HG02588 (cell line): ENCODE data around the gene C10orf53.
"Not testable (repeated sequence)": the region's sequence is repeated elsewhere in the genome, so short reads cannot be mapped to it uniquely, and the experiment has no call there.

Experiments
- ATAC-seq: cut with Tn5 transposase; IDR thresholded peaks from one replicate; pipeline ENCODE4 v1.9.1; 2021; ENCODE audit warnings: mild to moderate bottlenecking, moderate library complexity; ENCODE audit not compliant: unreplicated experiment

C10orf53 gene

GRCh38 chr10:49686651-49687050 is 7.2 kb downstream of the C10orf53 start:
- no peak for ATAC-seq

- ATAC-seq = no peak
Observed at GRCh38 chr10:49688261-49688846, 8.9 kb downstream of the C10orf53 start.

DNA sequence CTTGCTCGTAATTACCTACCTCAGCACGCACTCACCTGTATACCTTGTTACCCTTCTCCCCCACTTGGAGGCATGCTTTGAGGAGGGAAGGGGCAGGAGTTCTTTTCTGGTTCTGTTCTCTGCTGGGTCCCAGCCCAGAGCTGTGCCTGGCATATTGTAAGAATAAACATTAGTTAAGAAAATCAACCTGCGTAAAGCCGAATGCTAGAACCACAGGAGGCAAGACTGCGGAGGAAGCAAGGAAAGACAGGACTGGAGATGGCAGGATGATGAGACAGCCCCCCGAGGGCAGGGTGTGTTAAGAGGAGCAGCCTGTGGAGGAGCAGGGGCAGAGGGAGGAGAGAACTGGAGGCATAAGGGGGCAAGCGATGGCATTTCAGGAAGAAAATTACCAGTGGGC is 9.5 kb downstream of the C10orf53 start:
- ATAC-seq = no peak

DNA sequence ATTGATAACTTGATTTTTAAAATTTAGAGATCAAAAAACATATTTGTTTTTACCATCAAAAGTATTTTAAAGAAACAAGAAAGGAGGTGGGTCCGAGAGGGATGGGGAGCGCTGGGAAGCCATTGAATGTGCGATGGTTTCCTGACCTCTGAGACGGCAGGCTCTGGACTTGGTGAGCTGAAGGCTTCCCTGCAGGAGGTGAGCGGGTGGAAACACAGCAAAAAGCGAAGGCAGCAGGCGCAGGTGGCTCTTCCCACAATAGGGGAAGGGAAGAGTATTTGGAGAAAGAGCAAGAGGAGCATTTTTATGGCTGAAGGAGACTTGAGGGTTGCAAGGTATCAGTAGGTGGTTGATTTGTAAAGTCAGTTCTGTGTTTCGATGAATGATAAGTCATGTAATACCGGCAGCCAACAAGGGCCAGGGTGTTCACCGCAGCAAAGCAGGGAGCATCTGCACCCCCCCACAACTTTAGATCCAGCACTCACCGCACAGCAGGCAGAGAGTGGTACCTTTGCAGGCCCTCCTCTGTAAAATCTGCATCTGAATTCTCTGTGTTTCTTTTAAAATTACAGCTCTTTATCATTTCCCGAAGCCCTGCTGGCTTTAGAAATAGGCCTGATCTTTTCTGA is 10.5 kb downstream of the C10orf53 start:
- ATAC-seq = no peak

GRCh38 chr10:49690698-49691356 is 11.4 kb downstream of the C10orf53 start:
- ATAC-seq = no peak

GRCh38 chr10:49691588-49691987 is 12.1 kb downstream of the C10orf53 start:
- ATAC-seq = no peak

- no peak for ATAC-seq
Observed at GRCh38 chr10:49694466-49694865, 15.0 kb downstream of the C10orf53 start.

DNA sequence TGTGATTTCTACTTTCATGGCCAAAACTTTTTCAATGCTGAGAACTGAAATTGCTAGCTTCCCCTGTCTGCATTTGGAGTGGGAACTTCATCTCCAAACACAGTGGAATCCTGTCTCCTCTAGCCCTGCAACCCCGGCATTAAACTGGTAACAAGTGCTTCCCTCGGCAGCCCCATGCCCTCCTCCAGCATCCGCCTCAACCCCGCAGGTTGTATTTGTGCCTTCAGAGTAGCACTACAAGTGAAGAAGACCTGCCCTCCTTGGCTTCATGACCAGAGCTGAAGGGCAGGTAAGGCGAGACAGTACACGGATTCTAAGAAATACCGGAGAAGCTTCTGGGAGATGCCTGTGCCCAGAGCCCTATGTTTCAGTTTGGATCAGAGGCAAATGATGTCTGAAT is 16.9 kb downstream of the C10orf53 start:
- ATAC-seq = no peak

DNA sequence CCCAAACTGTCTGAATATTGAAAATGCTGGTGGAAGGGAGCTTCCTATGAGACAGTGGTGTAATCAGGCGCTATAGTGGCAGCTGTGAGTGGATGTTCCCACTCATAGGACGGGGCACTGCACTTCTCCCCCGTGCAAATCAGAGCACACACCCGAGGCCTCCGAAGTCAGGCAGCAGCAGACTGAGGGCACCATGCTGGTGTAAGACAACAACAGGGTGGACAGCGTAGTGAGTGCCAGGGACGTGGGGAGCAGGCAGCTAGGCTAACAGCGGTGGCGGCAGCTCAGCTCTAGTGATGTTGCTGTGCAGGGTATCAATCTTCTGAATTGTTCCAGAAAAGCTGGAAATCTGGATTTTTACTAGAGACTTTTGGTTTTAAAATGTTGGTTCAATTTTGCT is 19.2 kb downstream of the C10orf53 start:
- ATAC-seq = no peak

- no peak for ATAC-seq
Observed at GRCh38 chr10:49700211-49700610, 20.8 kb downstream of the C10orf53 start.

DNA sequence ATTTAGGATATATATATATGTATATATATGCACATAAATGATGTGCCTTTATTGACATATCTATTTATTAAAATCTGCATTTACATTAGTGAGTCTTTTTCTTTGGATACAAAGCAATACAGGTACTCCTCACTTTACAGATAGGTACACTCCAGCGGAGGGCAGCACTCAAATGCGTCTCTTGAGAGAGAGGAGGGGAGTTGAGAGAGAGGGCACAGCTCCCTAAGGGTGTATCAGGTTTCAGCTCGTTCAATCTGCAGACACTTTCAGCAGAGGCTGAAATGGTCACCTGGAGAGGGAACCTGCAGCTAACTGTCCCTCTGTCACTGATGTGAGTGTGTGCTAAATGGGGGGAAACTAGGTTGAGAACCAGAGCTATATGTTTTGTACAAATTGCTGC is 21.5 kb downstream of the C10orf53 start:
- no peak for ATAC-seq

GRCh38 chr10:49707585-49707984 is 28.1 kb downstream of the C10orf53 start:
- ATAC-seq = no peak

GRCh38 chr10:49709934-49710333 is 30.5 kb downstream of the C10orf53 start:
- ATAC-seq = no peak

- ATAC-seq = no peak
Observed at GRCh38 chr10:49710966-49711365, 31.5 kb downstream of the C10orf53 start.

- ATAC-seq = no peak
Observed at GRCh38 chr10:49711481-49711880, 32.0 kb downstream of the C10orf53 start.

- no peak for ATAC-seq
Observed at GRCh38 chr10:49713266-49713665, 33.8 kb downstream of the C10orf53 start.

- ATAC-seq = not testable (repeated sequence)
Observed at GRCh38 chr10:49715157-49715556, 35.7 kb downstream of the C10orf53 start.

- ATAC-seq = no peak
Observed at GRCh38 chr10:49726593-49726992, 47.1 kb downstream of the C10orf53 start.

- no peak for ATAC-seq
Observed at GRCh38 chr10:49733866-49734265, 54.4 kb downstream of the C10orf53 start.

DNA sequence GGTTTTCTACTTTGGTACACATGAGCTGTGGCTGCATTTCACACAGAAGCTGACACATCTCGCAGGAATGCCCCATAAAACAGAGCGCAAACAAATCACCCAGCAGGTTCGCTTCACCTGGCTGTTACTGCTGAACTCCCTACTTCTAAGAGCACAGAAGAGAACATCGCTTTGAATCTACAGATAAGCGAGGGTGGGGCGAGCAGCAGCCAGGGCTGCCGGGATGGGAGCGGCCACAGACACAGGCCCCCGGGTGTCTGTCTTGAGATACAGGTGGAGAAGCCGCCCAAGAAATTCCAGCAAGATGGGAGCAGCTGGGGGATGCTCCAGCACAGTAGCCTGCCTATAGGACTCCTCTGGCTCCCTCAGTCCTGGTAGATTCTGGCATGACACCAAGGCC is 55.2 kb downstream of the C10orf53 start:
- ATAC-seq = no peak

DNA sequence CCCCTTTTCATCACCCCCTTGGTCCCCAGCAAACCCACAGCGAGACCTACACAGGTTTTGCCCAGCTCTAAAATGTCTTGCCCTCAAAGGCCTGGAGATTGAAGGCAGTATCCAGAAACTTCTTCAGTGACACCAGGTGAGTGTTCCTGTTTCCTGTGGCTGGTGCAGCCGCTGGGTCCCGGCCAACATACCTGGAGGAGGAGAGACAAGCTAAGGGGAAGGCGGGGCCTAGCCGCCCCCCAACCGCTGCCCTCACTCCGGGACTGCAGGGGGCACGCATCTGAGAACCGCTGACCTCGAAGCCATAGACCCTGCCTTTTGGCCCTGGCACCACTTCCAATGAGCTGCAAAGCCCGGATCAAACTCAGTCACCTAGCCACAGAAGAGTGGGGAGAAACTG is 55.7 kb downstream of the C10orf53 start:
- no peak for ATAC-seq

DNA sequence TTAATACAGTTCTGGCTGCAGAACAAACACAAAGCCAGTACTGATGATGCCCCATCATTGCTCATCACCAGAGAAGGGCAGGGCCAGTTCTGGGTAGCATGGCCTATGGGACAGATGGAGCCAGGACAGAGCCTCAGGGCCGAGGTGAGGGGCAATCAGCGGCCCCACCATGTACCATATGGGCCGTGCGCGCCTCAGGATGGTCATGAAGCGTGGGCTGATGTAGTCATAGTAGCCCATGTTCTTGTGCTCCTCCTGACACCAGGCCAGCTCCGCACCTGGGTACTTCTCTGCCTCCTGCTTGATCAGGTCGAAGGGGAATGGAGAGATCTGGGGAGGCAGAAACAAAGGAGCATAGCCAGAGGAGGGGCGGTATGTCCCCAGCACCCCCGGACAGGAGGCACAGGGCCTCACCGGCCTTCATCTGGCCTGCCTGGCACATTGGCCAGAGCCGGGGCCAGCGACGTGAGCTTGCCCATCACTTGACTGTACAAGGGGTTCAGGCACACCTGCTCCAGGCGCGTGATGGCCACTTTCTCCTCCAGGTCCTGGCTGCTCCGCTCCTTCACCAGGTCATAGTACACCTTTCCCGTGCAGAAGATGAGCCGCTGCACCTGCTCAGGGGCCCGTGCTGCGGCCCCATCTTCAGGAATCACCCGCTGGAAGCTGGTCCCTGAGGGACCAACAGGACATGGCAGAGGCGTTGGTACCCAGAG is 56.6 kb downstream of the C10orf53 start:
- no peak for ATAC-seq
